Measurements from ENCODE around the gene FAIM2.

The FAIM2 gene

DNA sequence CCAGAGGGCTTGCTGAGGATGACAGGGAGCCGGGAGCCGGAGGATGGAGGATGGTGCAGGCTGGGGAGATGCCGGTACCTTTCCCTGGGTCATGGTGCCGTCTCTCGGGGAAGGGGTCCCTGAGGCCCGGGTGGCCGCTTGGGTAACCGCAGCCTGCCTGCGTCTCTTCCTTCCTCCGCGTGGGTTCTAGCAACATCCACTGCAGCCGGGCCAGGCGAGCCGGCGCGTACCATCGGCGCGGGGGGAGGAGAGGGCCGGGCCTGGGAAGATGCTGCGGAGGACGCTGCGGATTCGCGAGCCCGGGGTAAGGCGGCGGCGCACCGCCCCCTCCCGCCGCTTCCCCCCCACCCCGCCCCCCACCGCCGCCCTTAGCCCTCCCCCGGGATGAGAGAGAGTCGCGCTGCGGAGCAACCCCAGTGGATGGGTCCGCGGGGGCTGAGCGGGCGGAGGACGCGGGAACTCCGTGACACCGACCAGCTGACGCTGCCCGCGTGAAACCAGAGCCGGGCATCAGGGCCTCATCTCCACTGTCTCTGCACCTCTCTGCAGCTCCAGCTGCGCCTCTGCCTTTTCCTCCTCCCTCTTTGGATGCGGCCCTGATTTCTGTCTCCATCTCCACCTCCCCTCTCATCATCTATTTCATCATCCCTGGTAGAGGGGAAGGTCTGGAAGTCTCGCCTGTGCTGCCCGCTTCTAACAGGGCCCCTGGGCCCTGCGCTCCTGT, at the start of gene FAIM2:
Gene FAIM2 (minus strand): TSS at position 201 of the 724 bp plus-strand sequence. CDS start 108 bp downstream, at position 93.
- peak; percentile 85 for DNase-seq (ENCODE audit: low spot score)

DNA sequence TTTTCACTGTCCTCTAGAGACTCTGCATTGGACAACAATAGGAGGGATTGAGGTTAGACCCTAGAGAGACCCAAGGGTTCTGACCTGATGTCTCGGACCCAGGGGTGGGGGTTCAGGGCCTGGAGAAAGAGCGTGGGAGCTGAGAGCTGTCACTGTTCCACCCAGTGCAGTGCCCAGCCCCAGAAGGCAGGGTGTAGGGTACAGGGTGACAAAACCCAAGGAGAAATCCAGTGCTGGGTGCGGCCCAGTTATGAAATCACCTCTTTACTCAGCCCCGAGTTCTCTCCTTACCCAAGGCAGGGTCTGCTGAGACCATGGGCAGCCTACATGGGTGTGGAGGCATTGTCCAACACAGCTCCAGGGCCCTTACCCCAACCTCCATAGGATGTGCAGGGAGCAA, 49.5 kb upstream of the FAIM2 start:
- no peak for DNase-seq (ENCODE audit: low spot score)

DNA sequence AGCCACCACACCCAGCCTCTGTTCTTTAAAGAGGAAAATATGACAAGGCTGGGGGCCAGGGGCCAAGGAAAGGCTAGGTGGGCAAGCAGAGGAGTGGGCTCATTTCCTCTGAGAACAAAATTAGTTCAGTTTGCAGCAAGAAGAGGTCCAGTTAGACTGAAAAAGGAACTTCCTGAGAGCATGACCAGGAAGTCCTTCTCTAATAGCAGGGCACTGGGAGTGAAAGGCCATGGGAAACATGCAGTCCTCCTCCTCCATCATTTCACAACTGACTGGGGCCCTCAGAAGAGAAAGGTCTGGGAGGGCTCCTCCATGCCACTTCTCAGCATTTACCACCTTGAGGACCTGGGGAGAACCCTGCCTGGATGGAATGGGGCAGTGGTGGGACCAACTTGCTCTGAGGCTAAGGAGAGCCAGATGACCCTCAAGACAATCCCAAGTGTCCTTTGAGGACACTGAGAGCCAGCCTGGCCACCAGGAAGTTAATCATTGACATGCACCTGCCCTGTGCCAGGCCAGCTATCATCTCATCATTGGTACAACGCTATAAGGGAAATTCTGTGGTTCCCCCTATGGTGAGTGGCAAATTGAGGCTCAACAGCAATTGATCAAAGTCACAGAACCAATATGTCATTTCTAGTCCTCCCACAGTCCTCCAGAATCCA, 48.8 kb upstream of the FAIM2 start:
- no peak for DNase-seq (ENCODE audit: low spot score)

DNA sequence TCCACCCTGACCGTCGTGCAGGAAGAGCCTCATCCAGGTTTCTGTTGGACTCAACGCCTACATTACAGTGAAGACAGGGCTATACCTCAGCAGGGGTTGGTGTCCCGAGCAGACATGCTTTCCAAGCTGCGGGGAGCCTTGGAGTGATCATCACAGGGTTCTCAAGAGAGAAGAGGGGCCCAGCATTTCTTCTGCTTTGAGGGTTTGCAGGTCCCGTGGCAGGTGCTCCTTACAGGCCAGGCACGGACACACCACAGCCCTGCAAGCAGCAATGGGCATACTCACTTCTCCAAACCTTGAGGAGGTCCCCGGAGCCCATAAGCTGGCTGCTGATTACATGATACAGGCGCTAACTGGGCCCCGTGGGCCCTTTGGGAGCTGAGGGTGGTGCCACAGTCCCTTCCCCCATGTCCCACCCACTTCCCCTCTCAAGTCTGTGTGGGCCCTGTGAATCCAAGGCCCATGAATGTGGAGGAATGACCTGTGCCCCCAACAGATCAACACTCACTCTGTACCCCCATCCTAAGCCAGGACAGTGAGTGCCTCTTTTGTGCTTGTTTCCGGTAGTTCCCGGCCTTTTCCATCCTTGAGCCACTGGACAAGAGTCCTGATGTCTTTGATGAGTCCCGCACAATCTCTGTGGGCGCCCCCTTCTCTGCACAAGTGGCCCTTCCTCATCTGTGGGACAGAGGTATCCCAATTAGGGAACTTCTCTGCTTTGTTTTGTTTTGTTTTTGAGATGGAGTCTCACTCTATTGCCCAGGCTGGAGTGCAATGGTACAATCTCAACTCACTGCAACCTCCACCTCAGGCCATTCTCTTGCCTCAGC, 47.9 kb upstream of the FAIM2 start:
- DNase-seq (ENCODE audit: low spot score) = no peak

DNA sequence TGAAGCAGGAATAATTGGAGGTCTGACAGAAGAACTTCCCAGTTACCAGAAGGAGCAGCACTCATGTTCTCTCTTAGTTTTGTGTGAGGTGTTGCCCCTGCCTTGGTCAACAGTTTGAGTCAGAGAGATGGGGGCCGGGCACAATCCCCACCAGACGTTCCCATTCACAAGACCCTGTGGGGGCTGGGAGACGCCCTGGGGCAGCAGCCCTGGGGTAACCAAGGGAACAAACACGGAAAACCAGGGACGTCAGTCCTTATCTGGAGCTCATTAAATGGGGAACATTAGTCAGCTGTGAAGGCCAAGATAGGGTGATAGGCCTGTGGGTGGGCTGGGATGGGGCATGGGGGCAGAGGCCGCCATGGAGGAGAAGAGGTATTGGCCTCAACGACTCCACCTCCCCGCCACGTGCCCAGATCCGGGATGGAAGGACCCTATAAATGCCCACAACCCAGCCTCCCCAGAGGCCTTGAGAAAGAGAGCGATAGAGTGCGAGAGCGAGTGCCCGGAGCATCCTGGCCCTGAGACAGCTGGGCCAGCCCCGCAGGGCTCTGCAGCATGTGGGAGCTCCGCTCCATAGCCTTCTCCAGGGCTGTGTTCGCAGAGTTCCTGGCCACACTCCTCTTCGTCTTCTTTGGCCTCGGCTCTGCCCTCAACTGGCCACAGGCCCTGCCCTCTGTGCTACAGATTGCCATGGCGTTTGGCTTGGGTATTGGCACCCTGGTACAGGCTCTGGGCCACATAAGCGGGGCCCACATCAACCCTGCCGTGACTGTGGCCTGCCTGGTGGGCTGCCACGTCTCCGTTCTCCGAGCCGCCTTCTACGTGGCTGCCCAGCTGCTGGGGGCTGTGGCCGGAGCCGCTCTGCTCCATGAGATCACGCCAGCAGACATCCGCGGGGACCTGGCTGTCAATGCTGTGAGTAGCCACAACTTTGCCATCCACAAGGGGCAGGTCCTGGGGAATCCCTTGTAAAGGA, 46.9 kb upstream of the FAIM2 start, which contains the start of gene AQP2:
Gene AQP2 (plus strand): TSS at position 465 of the 979 bp plus-strand sequence. CDS start 94 bp downstream, at position 559.
- no peak for DNase-seq (ENCODE audit: low spot score)

DNA sequence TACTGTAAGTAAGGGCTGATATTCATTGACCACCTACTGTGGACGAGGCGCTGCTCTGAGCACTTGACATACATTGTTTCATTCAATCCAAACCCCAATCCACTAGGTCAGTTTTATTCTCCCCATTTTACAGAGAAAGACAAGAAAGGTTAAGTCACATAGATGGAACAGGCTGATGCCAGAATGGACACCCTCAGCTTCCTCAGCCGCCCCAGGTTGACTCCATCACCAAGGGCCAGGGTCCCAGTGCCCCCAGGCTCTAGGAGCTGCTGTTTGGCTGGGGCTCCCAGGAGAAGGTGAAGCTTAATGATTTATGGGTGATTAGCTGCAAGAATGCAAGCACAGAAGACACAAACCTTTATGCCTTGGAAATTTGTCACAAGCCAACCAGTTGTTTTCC, 46.2 kb upstream of the FAIM2 start:
- no peak for DNase-seq (ENCODE audit: low spot score)

DNA sequence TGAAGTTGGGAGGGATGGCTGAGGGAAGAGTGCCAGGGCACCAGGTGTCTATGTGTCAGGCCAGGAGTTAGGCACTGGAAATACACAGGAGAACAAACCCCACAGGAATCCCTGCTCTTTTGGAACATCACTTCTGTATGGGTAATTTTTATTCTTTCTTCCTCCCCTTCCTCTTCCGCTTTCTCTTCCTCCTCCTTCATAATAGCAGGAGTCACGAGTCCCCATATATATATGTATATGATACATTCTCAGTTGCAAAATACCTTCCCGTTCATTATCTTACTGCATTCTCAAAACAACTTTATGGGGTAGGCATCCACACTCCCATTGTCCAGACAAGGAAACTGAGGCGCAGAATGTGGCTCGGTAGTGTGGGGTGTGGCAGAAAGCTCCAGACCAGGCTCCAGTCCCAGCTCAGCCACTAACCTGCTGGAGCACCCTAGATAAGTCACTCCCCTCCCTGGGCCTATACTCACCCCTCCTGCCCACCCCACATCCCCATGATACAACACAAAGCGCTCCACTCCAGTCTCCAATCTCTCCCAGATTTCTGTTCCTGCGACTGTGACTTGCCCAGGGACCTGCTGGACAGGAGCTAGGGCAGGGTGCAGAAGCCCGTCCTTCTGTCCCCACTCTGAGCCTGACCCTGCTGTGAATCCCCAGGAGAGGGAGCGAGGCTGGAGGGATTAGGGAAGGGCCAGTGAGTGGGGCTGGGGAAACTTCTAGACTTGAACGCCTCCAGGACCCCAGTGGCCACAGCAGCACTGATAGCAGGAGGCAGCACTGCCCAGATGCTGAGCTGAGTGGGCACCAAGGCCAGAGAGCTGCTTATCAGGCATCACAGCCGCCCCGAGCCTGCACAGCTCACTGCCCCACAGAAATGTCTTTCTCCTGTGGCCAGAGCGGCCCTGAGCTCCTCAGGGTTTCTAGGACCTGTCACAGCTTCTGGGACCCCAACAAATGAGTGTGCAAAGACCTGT, 45.5 kb upstream of the FAIM2 start:
- no peak for DNase-seq (ENCODE audit: low spot score)

DNA sequence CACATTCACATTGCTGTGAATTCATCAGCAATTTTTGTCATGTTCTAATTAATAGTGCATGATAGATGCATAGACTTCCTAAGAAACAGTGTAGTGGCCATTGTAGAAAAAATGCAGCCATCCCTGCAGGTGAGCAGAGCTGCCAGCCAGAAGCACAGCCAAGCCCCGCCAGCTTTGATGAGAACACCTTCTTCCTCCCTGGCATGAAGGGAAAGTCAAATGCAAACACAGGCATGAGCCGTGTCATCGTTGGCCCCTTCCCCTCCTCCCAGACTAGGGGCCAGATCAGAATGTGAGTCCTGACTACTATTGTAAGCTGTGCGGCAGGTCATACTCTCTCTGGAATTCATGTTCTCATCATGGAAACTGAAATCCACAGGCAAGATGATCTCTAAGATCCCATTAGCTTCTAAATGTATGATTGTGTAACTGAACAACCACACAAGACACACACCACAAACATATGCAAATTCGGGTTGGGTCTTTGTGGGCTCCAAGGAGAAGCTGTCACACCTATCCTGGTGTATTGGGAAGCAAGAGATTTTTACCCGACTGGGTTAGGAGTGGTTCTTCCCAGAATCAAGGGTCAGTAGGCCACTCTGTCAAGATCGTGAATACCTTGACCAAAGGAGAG, 44.0 kb upstream of the FAIM2 start:
- DNase-seq (ENCODE audit: low spot score) = no peak

DNA sequence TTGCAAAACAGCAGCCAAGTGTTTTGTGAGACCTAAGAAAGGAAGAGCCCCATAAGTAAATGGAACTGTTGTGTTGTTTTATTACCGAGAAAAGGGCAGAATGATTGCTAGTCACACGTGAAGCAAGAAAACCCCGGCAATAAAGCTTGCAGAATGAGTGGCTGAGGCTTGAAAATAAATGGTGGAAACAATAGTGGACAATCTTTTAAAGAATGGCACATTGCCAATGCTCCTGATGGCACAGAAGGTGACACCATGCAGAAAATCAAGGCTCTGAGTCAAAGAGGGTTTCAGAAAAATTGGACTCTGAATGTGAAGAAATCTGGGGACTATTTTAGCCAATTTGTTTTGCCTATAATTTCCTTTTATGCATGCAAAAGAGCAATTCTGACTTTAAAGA, 42.8 kb upstream of the FAIM2 start:
- DNase-seq (ENCODE audit: low spot score) = no peak

DNA sequence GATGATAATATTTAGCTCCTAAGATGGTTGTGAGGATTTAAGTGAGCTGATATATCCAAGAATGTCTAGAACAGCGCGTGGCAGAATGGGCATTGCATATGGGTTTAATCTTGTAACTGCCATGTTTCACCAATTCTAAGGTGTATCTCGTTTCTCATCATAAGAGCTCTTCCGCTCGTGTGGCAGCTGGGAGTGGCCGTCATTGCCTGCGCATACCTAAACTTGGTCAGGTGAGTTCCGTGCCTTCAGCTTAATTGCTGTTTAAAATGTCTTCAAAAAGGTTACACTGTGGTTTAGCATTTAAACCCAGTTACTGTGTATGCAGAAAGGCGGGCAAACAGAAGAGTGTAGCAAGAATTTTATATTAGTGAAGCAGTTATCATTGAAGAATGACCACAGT, 42.4 kb upstream of the FAIM2 start:
- no peak for DNase-seq (ENCODE audit: low spot score)

DNA sequence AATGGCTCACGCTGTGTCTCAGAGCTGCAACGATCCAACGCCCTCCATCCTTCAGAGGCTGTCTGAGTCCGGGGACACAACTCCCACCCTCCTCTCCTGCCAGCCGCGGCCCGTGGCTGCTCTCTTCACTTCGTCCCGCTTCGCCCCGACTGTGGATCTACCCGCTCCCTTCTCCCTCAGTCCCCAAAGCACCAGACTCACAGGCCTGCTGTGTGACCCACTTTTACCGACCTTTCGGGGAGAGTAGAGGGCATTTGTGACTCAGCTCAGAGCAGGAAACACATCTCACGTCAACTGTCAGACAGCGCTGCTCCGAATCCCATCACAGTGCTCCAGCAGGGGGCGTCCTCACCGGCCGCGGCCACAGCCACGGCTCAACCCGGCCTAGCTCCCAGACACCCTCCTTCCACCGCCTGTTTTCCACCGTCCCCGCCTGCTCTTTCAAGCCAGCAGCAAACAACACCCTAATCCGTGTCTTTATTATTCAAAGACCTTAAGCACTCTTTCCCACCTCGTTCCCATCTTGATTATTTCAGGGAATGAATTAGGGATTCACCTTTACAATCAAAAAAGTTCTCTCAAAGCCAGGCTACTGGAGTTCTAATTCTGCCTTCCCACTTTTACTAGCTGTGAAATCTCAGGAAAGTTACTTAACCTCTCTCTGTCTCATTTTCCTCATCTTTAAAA, 41.8 kb upstream of the FAIM2 start:
- peak; percentile 91 for DNase-seq (ENCODE audit: low spot score)

DNA sequence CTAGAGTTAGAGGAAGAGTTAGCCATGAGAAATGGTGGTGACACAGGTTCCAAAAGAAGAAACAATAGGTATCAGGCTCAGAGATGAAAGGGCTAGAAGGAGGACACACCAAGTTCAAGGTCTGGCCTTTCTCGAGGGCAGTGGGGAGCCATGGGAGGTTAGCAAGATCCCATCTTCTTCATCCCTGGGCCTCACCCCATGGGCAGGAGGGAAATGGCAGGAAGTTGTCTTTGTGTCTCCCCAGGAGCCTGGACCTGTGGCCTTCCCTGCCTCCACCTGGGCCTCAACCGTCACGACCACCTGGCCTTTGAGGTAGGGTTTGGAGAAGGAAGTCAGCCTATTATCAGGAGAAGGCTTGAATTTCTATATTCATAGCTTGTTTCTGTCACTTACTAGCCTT, 41.0 kb upstream of the FAIM2 start:
- DNase-seq (ENCODE audit: low spot score) = no peak

DNA sequence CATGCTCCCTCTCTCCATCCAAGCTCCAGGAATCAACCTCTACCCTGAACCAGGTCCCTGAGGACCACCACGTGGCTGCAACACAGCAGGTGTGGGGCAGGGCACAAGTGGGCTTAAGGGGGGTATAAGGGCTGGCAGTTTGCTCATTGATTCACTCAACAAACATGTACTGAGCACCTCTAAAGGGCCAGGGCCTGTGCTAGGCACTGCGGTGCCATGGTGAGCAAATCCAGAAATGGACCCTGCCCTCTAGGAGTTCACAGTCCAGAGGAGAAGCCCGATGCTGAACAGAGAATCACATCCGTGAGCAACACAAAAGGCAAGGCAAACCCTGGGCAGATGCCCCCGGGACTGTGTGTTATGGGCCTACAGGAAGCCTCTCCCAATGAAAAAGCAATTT, 40.3 kb upstream of the FAIM2 start:
- no peak for DNase-seq (ENCODE audit: low spot score)

DNA sequence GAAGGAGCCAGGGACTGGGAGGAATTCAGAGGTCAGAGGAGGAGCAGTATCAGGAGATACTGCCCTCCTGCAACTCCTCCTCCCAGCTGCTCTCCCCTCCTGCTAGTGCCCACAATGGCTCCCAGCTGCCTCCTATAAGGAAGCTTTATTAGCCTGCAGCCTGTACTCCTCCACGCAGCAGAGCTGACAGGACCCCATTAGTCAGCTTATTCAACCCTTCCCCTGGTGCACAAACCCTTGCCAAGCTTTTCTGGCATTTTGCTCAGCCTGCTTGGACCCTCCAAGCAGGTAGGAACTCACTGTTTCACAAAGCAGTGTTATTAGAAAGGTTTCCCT, 39.9 kb upstream of the FAIM2 start:
- DNase-seq (ENCODE audit: low spot score) = no peak

DNA sequence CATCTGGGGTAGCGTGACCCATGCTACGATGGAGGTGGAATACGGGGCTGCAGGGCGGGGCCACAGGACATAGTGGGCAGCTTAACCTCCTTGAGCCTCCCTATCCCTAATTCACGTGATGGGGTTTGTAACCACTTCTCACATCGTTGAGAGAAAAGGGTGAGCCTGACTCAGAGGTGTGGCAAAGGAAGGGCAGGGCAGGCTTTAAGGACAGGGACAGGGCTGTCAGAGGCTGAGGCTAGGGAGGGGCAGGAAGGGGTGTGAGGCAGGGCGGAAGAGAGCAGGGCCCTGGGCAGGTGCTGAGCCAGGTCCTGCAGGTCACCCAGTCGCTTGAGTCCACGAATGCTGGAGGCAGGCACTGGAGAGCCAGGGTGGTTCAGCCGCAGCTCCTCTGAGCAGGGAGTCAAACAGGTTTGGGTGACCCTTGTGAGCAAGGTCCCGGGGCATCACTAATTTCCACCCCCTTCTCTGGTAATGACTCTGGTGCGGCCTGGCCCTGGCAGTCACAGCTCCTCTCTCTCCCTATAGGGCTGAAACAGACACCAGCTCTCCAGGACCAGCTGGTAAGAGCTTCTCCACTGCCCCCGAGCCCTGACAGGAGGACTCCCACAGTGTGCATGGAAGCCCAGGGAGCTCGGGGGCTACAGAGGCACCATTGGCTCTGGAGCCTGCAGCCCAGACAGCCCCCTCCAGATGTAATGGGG, 39.4 kb upstream of the FAIM2 start:
- DNase-seq (ENCODE audit: low spot score) = no peak

DNA sequence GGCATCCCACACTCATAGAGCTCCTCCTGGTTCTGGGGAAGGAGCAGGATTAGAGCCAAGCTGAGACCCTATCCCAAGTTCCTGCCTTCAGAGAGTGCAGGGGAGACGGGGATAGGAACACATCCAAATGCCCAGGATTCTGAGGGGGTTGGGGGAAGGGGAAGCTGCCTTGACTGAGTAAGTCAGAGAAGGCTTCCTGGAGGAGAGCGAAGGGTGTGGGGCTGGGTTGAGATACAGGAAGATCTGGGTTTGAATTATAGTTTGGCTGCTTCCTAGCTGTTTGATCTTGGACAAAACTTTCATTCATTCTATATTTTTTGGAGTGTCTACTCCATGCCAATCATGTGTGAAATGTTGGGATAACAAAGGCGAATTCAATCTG, 38.8 kb upstream of the FAIM2 start:
- DNase-seq (ENCODE audit: low spot score) = no peak

DNA sequence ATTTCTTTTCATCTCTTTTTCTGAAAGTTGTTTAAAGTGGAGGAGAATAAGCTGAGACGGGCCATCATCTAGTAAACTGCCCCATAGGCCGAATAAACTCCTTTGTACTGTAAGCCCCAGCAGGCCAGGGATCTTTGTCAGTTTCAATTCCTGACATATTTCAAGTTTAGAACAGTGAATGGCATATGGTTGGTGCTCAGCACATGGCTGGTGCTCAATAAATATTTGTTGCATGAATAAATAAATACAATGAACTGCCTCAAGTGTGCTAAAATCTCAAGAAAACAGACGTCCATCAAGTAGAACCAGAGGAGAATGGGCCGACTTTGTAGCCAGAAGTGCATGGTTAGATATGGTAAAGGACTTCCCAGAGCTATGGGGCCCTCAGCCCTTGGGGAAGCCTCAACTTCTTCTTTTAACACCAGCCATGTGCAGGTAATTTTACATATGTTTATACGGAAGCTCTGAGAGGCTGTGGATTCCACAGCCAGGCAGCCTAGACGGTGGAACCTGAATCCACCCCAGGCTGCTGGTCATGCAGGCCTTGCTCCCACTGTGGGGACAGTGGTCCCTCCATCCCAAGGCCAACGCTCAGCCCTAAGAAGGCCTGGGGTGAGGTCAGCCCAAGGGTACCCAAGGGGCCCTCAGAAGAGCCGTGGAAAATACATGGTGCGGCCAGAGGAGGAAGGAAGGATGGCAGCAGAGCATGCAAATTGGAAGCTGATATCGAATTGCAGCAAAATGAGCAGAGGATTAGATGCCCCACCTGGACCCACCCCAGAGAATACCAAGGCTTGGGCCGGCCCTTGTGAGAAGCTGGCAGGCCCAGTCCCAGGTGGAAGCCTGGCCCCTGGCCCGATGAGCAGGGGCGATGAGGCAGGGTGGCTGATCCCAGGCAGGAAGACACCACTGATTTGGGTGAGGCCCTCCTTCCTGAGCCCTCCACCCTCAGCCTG, 38.1 kb upstream of the FAIM2 start:
- no peak for DNase-seq (ENCODE audit: low spot score)

DNA sequence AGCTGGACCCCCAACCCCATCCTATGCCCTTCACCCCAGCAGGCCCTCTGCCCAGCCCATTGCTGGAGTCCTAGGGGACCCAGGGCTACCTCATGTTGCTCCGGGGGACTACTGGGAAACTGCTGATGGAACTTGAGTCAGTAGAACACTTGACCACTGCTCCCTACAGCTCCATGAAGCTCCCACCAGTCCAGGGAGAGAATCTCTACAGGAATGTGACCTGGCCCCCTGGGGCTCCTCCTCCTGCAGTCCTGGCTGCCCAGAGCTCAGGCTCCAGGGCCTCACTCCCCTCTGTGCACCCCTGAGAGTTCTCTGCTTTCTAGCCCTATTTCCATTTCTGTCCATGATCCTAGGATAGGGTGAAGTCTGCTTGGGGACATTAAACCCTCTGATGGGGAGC, 36.0 kb upstream of the FAIM2 start:
- no peak for DNase-seq (ENCODE audit: low spot score)
